Nephron (organoid): ENCODE measurements around the gene ICAM5.

Source experiments
- H3K27ac Mint-ChIP-seq, 3 experiments: 2 replicates each; pipeline ENCODE4 v1.8.0; 2020; ENCODE audit warnings: mixed read lengths in 3 of 3, mild to moderate bottlenecking in 2 of 3, moderate library complexity in 1 of 3
- H3K27me3 Mint-ChIP-seq: 2 replicates; pipeline ENCODE4 v1.8.0; 2021; ENCODE audit warnings: low read depth, mild to moderate bottlenecking, moderate library complexity, mixed read lengths
- H3K36me3 Mint-ChIP-seq: 2 replicates; pipeline ENCODE4 v1.8.0; 2020; ENCODE audit warnings: low read depth, mixed read lengths
- H3K4me1 Mint-ChIP-seq: 2 replicates; pipeline ENCODE4 v1.8.0; 2020; ENCODE audit warnings: mixed read lengths
- H3K4me3 Mint-ChIP-seq, 3 experiments: 2 replicates each; pipeline ENCODE4 v1.8.0; 2020; ENCODE audit warnings: mild to moderate bottlenecking in 3 of 3, mixed read lengths in 3 of 3, moderate library complexity in 2 of 3
- H3K9me3 Mint-ChIP-seq: 2 replicates; pipeline ENCODE4 v1.8.0; 2020; ENCODE audit warnings: mixed read lengths
- CTCF ChIP-seq, 3 experiments: fragments of 200-600 bp; sonication (generic); IDR thresholded peaks; one replicate each; pipeline ENCODE4 v1.5.0; 2021; ENCODE audit warnings: antibody characterized with exemption in 3 of 3; ENCODE audit not compliant: unreplicated experiment in 3 of 3

Gene ICAM5

DNA sequence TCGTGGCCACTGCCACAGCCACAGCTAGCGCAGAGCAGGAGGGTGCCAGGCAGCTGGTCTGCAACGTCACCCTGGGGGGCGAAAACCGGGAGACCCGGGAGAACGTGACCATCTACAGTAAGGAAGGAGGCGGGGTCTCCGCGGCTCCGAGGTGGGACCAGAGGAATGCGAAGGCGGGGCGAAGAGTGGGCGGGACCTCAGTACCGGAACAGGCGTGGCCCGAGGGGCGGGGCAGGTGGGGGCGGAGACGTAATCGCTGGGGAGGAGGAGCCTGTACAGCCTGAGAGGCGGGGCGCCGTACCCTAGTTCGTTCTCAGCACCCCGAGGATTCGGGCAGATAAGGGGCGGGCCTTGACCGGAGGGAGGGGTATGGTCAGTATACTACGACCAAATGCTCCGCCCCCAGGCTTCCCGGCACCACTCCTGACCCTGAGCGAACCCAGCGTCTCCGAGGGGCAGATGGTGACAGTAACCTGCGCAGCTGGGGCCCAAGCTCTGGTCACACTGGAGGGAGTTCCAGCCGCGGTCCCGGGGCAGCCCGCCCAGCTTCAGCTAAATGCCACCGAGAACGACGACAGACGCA, 2.5 kb downstream of the ICAM5 start:
- H3K27me3 Mint-ChIP-seq = peaks cover 99% of the 10 kb centered on the region
- H3K27ac Mint-ChIP-seq = no peak overlapping the region
- H3K4me1 Mint-ChIP-seq = peaks cover 21% of the 10 kb centered on the region
- H3K9me3 Mint-ChIP-seq = peaks cover 3% of the 10 kb centered on the region
- peak overlapping the region; percentile 73 to 75 (median 74) for H3K4me3 Mint-ChIP-seq
- TF ChIP-seq CTCF (IDR thresholded peaks at IDR 0.05; ENCODE audit: unreplicated experiment in 3 of 3) = no peak
- H3K36me3 Mint-ChIP-seq = no peaks in the 10 kb centered on the region

DNA sequence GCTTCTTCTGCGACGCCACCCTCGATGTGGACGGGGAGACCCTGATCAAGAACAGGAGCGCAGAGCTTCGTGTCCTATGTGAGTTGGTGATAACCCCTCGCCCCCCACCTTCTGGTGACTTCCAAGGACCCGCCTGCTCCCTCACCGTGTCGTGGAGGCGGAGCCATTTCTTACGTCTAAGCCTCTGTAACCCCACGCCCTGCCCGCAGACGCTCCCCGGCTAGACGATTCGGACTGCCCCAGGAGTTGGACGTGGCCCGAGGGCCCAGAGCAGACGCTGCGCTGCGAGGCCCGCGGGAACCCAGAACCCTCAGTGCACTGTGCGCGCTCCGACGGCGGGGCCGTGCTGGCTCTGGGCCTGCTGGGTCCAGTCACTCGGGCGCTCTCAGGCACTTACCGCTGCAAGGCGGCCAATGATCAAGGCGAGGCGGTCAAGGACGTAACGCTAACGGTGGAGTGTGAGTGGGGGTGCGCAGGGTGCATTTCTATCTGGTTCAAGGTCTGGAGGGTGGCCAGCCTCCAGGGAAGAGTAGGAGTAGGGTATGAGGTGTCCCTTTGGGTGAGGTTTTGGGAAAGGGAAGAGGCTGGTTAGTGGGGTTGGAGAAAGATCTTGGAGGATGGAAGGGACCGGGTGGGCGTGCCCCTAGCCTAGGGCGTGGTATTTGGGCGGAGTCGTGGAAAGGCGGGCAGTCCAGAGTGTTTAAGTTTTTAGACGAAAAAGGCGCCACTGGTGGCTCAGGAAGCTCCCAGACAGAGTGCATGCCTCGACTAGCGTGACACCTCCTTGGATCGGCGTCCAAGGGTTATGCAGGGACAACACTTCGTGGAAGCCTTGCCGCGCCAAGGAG, 3.3 kb downstream of the ICAM5 start:
- no peaks in the 10 kb centered on the region for H3K36me3 Mint-ChIP-seq
- peaks cover 99% of the 10 kb centered on the region for H3K27me3 Mint-ChIP-seq
- peaks cover 3% of the 10 kb centered on the region for H3K9me3 Mint-ChIP-seq
- TF ChIP-seq CTCF (IDR thresholded peaks at IDR 0.05; ENCODE audit: unreplicated experiment in 3 of 3) = no peak
- peaks cover 21% of the 10 kb centered on the region for H3K4me1 Mint-ChIP-seq
- no peak overlapping the region for H3K27ac Mint-ChIP-seq
- peak overlapping the region; percentile 73 to 75 (median 74) for H3K4me3 Mint-ChIP-seq

DNA sequence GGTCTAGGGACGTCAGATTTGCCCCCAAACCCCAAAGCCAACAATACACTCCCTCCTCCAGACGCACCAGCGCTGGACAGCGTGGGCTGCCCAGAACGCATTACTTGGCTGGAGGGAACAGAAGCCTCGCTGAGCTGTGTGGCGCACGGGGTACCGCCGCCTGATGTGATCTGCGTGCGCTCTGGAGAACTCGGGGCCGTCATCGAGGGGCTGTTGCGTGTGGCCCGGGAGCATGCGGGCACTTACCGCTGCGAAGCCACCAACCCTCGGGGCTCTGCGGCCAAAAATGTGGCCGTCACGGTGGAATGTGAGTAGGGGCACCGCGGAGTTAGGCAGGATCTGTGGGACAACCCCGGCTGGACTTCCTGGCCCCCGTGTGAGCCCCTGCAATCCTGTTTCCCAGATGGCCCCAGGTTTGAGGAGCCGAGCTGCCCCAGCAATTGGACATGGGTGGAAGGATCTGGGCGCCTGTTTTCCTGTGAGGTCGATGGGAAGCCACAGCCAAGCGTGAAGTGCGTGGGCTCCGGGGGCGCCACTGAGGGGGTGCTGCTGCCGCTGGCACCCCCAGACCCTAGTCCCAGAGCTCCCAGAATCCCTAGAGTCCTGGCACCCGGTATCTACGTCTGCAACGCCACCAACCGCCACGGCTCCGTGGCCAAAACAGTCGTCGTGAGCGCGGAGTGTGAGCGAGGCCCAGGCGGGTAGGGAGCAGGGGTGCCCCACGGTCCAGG, 4.0 kb downstream of the ICAM5 start:
- Mint-ChIP-seq H3K4me1 (peaks cover 17% of the 10 kb centered on the region), H3K9me3 (peaks cover 3% of the 10 kb centered on the region)

DNA sequence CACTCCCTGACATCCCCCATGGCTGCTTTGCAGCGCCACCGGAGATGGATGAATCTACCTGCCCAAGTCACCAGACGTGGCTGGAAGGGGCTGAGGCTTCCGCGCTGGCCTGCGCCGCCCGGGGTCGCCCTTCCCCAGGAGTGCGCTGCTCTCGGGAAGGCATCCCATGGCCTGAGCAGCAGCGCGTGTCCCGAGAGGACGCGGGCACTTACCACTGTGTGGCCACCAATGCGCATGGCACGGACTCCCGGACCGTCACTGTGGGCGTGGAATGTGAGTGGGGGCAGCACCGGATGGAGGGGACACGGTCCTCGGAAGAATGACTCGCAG, 4.6 kb downstream of the ICAM5 start:
- TF ChIP-seq CTCF (IDR thresholded peaks at IDR 0.05; ENCODE audit: unreplicated experiment in 3 of 3) = peak in 1 of 3 experiments; percentile 11
- Mint-ChIP-seq H3K9me3 (peaks cover 3% of the 10 kb centered on the region), H3K27me3 (peaks cover 95% of the 10 kb centered on the region), H3K36me3 (no peaks in the 10 kb centered on the region), H3K4me3 (peak overlapping the region in 1 of 3 experiments; percentile 11), H3K4me1 (peaks cover 15% of the 10 kb centered on the region), H3K27ac (no peak overlapping the region)

More for the DNA sequence above, 4.0 kb downstream of the ICAM5 start:
- H3K27ac Mint-ChIP-seq = no peak overlapping the region
- no peak overlapping the region for H3K4me3 Mint-ChIP-seq
- no peak for TF ChIP-seq CTCF (IDR thresholded peaks at IDR 0.05; ENCODE audit: unreplicated experiment in 3 of 3)
- H3K36me3 Mint-ChIP-seq = no peaks in the 10 kb centered on the region
- H3K27me3 Mint-ChIP-seq = peaks cover 98% of the 10 kb centered on the region

DNA sequence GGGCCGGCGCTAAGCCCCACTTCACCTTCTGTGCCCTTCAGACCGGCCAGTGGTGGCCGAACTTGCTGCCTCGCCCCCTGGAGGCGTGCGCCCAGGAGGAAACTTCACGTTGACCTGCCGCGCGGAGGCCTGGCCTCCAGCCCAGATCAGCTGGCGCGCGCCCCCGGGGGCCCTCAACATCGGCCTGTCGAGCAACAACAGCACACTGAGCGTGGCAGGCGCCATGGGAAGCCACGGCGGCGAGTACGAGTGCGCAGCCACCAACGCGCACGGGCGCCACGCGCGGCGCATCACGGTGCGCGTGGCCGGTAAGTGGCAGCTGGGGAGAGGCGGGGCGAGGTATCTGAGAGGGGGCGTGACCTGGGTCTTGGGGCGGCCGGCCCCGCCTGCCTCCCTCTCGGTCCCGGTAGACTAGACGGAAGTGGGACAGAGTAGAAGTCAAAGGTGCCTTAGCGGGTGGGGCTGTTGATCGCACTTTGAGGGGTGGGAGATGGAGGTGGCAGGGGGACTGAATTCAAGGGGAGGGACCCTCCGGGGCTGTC, 5.6 kb downstream of the ICAM5 start:
- H3K4me1 Mint-ChIP-seq = peaks cover 13% of the 10 kb centered on the region
- H3K9me3 Mint-ChIP-seq = peaks cover 3% of the 10 kb centered on the region
- H3K27ac Mint-ChIP-seq = no peak overlapping the region
- TF ChIP-seq CTCF (IDR thresholded peaks at IDR 0.05; ENCODE audit: unreplicated experiment in 3 of 3) = peak in 1 of 3 experiments; percentile 8
- no peaks in the 10 kb centered on the region for H3K36me3 Mint-ChIP-seq
- H3K27me3 Mint-ChIP-seq = peaks cover 89% of the 10 kb centered on the region
- H3K4me3 Mint-ChIP-seq = peak overlapping the region; percentile 52 to 70 (median 59)
